GM12878 (cell line): ENCODE data around the gene RFFL. TPM values are rescaled to one million over a fixed set of nuclear protein-coding genes. Genes with fewer than 3 reads are reported as not detected.

Experiments
- BCLAF1 ChIP-seq: fragments of 450-650 bp; IDR thresholded peaks from 2 replicates; pipeline ENCODE4 v1.6.1; 2017; ENCODE audit warnings: antibody characterized with exemption, mild to moderate bottlenecking, moderate library complexity
- CEBPB ChIP-seq, 2 experiments: fragments of 150-350 bp in 1 of 2; IDR thresholded peaks; 2 replicates each; pipeline ENCODE4 v1.6.1; 2012 to 2014; ENCODE audit warnings: low read depth in 2 of 2, low read length in 2 of 2, borderline replicate concordance in 1 of 2, inconsistent platforms in 1 of 2
- HCFC1 ChIP-seq: fragments of 150-350 bp; IDR thresholded peaks from 2 replicates; pipeline ENCODE4 v1.6.1; 2014; ENCODE audit warnings: low read length
- IKZF1 ChIP-seq: fragments of 450-650 bp; conservative IDR thresholded peaks from 2 replicates; pipeline ENCODE4 v1.6.1; 2017; ENCODE audit warnings: antibody characterized with exemption, mild to moderate bottlenecking
- JUNB ChIP-seq: IDR thresholded peaks from 2 replicates; pipeline ENCODE4 v1.6.1; 2016; ENCODE audit warnings: antibody characterized with exemption, mild to moderate bottlenecking
- MEF2B ChIP-seq: fragments of 450-650 bp; IDR thresholded peaks from 2 replicates; pipeline ENCODE4 v1.6.1; 2018; ENCODE audit warnings: mild to moderate bottlenecking, moderate library complexity; ENCODE audit not compliant: partially characterized antibody, poor library complexity, severe bottlenecking
- SIN3A ChIP-seq: IDR thresholded peaks from 2 replicates; pipeline ENCODE4 v1.6.1; 2012; ENCODE audit warnings: low read depth, low read length, improper control_type of control experiment
- SMAD5 ChIP-seq: IDR thresholded peaks from 2 replicates; pipeline ENCODE4 v1.6.1; 2016; ENCODE audit warnings: antibody characterized with exemption, low read depth
- SREBF2 ChIP-seq: IDR thresholded peaks from 2 replicates; pipeline ENCODE4 v1.6.1; 2012; ENCODE audit warnings: mild to moderate bottlenecking, low read length
- STAT3 ChIP-seq: IDR thresholded peaks from 2 replicates; pipeline ENCODE4 v1.6.1; 2011; ENCODE audit warnings: low read depth, low read length, improper control_type of control experiment
- SUPT20H ChIP-seq: IDR thresholded peaks from 2 replicates; pipeline ENCODE4 v1.6.1; 2011; ENCODE audit warnings: low read depth, mild to moderate bottlenecking, low read length, moderate library complexity, borderline replicate concordance; ENCODE audit not compliant: control insufficient read depth
- TAF1 ChIP-seq: IDR thresholded peaks from 2 replicates; pipeline ENCODE4 v1.6.1; 2011; ENCODE audit warnings: mild to moderate bottlenecking, low read depth, low read length, borderline replicate concordance
- ZBTB40 ChIP-seq: fragments of 450-650 bp; IDR thresholded peaks from 2 replicates; pipeline ENCODE4 v1.6.1; 2016; ENCODE audit warnings: mild to moderate bottlenecking, moderate library complexity, borderline replicate concordance
- polyA plus RNA-seq, 11 experiments: library from polyadenylated mRNA; depleted of rRNA in 4 of 11; unstranded in 6 of 11; stranded (reverse) in 5 of 11; fragments of >200 nt; fragmentation: Nextera tagmentation in 4 of 11; fragmentation: Illumina TruSeq in 1 of 11; extraction: Ambion mirVana in 4 of 11; extraction: Trizol in 1 of 11; gene quantifications; 1 replicate in 1 of 11; 2 replicates in 10 of 11; pipeline versions ENCODE4 v1.2.1 to v1.2.3, GENCODE V29; 2011 to 2016; ENCODE audit warnings: inconsistent platforms in 2 of 11, missing spikeins in 2 of 11, low read depth in 1 of 11
- total RNA-seq, 4 experiments: library from RNA; depleted of rRNA in 3 of 4; stranded (reverse); fragments of >200 nt in 3 of 4; fragmentation: Illumina TruSeq in 1 of 4; extraction: Trizol in 1 of 4; gene quantifications; 2 replicates each; pipeline versions ENCODE4 v1.2.1 to v1.2.3, GENCODE V29; 2013 to 2021
- TF ChIP-seq, protein P1 (sequence below): fragments of 450-650 bp; IDR thresholded peaks from 2 replicates; pipeline ENCODE4 v1.6.1; 2017; ENCODE audit warnings: low read depth, mild to moderate bottlenecking, moderate library complexity
- TF ChIP-seq, protein P2 (sequence below), 3 experiments: IDR thresholded peaks in 2 of 3; conservative IDR thresholded peaks in 1 of 3; 2 replicates each; pipeline ENCODE4 v1.5.1; 2011; ENCODE audit warnings: low read depth in 3 of 3, low read length in 3 of 3, mild to moderate bottlenecking in 3 of 3, control low read depth in 2 of 3, moderate library complexity in 2 of 3, inconsistent platforms in 1 of 3, mixed read lengths in 1 of 3; ENCODE audit not compliant: control insufficient read depth in 2 of 3, insufficient read depth in 1 of 3; ENCODE audit errors: extremely low read depth in 1 of 3
- TF ChIP-seq, protein P3 (sequence below): IDR thresholded peaks from 2 replicates; pipeline ENCODE4 v1.6.1; 2012; ENCODE audit warnings: low read depth, low read length, improper control_type of control experiment

RFFL gene
- total and polyA plus RNA-seq, 10 of the 15 experiments (the other 5 are each of a cell fraction or from before 2014, with no cell fraction given), result 4.7 to 56.1 (median 26.9) TPM

DNA sequence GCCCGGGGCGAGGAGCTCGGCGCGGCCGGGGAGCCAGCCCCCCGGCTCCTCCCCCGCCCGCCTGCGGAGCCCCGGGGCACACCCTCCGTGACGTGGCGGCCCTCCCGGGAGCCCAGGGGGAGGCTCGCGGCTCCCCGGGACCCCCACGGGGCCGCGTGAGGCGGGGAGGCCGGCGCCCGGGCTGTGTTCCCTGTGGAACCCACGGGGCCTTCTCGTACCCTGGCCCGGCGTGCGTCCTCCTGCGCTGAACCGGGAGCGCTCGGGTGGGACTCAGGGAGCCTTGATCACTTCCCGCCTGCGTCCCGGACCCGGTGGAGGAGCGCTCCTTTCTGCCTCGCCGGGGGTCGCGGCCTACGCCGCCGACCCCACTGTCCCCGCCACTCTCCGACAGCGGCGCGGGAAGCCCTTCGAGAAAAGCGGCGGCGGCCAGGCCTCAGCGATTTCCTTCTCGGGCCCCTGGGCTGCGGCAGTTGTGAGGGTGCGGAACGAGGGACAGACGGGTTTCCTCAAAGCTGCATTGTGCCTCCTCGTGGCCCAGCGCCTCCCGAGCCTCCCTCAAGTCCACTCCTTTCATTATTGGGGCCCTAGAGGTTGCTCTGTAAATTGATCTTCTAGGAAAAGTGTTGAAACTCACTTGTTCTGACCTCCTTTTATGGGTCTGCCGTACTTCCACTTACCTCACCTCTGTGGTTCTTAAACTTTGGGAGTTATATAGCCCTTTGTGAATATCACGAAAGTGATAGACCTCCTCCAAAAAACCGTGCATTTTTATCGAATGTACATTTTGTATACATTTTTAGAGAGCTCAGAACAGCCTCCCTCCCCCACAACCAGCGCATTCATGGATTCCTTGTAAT, 82.6 kb downstream of the RFFL start (continued):
- peak; percentile 10; the same call in 1 of the 2 replicates for TF ChIP-seq SIN3A
- TF ChIP-seq, protein P1, sequence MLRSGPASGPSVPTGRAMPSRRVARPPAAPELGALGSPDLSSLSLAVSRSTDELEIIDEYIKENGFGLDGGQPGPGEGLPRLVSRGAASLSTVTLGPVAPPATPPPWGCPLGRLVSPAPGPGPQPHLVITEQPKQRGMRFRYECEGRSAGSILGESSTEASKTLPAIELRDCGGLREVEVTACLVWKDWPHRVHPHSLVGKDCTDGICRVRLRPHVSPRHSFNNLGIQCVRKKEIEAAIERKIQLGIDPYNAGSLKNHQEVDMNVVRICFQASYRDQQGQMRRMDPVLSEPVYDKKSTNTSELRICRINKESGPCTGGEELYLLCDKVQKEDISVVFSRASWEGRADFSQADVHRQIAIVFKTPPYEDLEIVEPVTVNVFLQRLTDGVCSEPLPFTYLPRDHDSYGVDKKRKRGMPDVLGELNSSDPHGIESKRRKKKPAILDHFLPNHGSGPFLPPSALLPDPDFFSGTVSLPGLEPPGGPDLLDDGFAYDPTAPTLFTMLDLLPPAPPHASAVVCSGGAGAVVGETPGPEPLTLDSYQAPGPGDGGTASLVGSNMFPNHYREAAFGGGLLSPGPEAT, result peak; percentile 39
- TF ChIP-seq BCLAF1, result peak; percentile 56; the same call in 1 of the 2 replicates
- TF ChIP-seq, protein P2, sequence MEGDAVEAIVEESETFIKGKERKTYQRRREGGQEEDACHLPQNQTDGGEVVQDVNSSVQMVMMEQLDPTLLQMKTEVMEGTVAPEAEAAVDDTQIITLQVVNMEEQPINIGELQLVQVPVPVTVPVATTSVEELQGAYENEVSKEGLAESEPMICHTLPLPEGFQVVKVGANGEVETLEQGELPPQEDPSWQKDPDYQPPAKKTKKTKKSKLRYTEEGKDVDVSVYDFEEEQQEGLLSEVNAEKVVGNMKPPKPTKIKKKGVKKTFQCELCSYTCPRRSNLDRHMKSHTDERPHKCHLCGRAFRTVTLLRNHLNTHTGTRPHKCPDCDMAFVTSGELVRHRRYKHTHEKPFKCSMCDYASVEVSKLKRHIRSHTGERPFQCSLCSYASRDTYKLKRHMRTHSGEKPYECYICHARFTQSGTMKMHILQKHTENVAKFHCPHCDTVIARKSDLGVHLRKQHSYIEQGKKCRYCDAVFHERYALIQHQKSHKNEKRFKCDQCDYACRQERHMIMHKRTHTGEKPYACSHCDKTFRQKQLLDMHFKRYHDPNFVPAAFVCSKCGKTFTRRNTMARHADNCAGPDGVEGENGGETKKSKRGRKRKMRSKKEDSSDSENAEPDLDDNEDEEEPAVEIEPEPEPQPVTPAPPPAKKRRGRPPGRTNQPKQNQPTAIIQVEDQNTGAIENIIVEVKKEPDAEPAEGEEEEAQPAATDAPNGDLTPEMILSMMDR (IDR thresholded peaks at IDR 0.05 in 2 of 3, conservative IDR thresholded peaks at IDR 0.05 in 1 of 3; ENCODE audit: control insufficient read depth in 2 of 3, extremely low read depth in 1 of 3, insufficient read depth in 1 of 3, low read depth in 3 of 3, low read length in 3 of 3), result peak; percentile 18 to 34 (median 26); a peak in 2 of 6 replicates
- peak; percentile 64; the same call in 1 of the 2 replicates for TF ChIP-seq TAF1
- no peak for TF ChIP-seq SUPT20H
- TF ChIP-seq SREBF2, result no peak
- TF ChIP-seq, protein P3, sequence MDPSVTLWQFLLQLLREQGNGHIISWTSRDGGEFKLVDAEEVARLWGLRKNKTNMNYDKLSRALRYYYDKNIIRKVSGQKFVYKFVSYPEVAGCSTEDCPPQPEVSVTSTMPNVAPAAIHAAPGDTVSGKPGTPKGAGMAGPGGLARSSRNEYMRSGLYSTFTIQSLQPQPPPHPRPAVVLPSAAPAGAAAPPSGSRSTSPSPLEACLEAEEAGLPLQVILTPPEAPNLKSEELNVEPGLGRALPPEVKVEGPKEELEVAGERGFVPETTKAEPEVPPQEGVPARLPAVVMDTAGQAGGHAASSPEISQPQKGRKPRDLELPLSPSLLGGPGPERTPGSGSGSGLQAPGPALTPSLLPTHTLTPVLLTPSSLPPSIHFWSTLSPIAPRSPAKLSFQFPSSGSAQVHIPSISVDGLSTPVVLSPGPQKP, result no peak
- TF ChIP-seq JUNB, result no peak
- TF ChIP-seq SMAD5, result no peak
- TF ChIP-seq IKZF1, result peak; percentile 91
- no peak for TF ChIP-seq CEBPB (IDR thresholded peaks at IDR 0.05; ENCODE audit: borderline replicate concordance in 1 of 2, low read depth in 2 of 2, low read length in 2 of 2)
- no peak for TF ChIP-seq STAT3
- no peak for TF ChIP-seq ZBTB40
- TF ChIP-seq MEF2B, result peak; percentile 54
- TF ChIP-seq HCFC1, result no peak; the same call in 1 of the 2 replicates
